Measurements from ENCODE around the gene CHP2.

DNA sequence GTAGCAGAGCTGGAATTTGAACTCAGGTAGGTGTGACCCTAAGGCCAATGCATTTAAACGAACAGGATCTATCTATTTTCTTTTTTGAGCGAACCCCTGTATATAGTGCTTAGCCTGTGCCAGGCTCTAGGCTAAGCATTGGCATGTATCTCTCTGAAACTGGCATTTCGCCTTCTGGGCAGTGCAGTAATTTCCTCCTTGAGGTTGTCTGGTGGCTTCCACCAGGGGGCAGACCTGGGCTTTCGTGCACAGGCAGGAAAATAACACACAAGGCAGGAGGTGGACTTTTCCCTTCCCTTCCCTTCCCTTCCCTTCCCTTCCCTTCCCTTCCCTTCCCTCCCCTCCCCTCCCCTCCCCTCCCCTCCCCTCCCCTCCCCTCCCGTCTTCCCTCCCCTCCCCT lies 46.6 kb downstream of the CHP2 start:
- TF ChIP-seq CTCF (conservative IDR thresholded peaks at IDR 0.05) (peak; percentile 66), ZFX (IDR thresholded peaks at IDR 0.05) (no peak)
